H1 (cell line): ENCODE results near the gene PCSK1N. TPM values are rescaled to one million over a fixed set of nuclear protein-coding genes. Genes with fewer than 3 reads are reported as not detected.

Experiments used
- CTCF ChIA-PET: fragments of 300-600 bp; sonication (Branson Sonifier 250); formaldehyde crosslinking; loops from one replicate; lab custom pipeline; 2021; ENCODE audit not compliant: partially characterized antibody; lab: Charles Lee
- POLR2A ChIA-PET: fragments of 300-600 bp; sonication (Branson Sonifier 250); formaldehyde crosslinking; loops from one replicate; lab custom pipeline; 2021; ENCODE audit warnings: inconsistent platforms; ENCODE audit not compliant: partially characterized antibody; lab: Charles Lee
- DNase-seq, 2 experiments: peaks; one replicate each; pipeline versions ENCODE4 v3.0.0 to v3.0.0-alpha.2; 2010 to 2022; ENCODE audit warnings: low spot score in 2 of 2, low read depth in 1 of 2, mixed read lengths in 1 of 2
- FAIRE-seq: peaks from 2 replicates; lab custom pipeline; 2011; peaks lifted over from hg19 to GRCh38; lab: Jason Lieb, UNC
- H2AFZ ChIP-seq: 2 replicates; pipeline ENCODE4 v1.8.1; 2012; ENCODE audit warnings: low read length, inconsistent platforms
- H2AK5ac ChIP-seq: 2 replicates; pipeline ENCODE4 v1.6.1; 2013; ENCODE audit warnings: low read depth, low read length
- H2BK120ac ChIP-seq: replicated peaks from 2 replicates; pipeline ENCODE3; 2013; ENCODE audit warnings: low read depth, low read length, inconsistent platforms
- H2BK12ac ChIP-seq: 2 replicates; pipeline ENCODE4 v1.6.1; 2013; ENCODE audit warnings: low read depth, low read length
- H2BK15ac ChIP-seq: 2 replicates; pipeline ENCODE4 v1.6.1; 2013; ENCODE audit warnings: low read length
- H2BK20ac ChIP-seq: 2 replicates; pipeline ENCODE4 v1.6.1; 2013; ENCODE audit warnings: low read length
- H2BK5ac ChIP-seq: 2 replicates; pipeline ENCODE4 v1.6.1; 2013; ENCODE audit warnings: low read depth, low read length
- H3K14ac ChIP-seq: 2 replicates; pipeline ENCODE4 v1.6.1; 2013; ENCODE audit warnings: inconsistent platforms; ENCODE audit not compliant: insufficient read length
- H3K18ac ChIP-seq: 2 replicates; pipeline ENCODE4 v1.6.1; 2013; ENCODE audit warnings: low read length; ENCODE audit errors: extremely low read depth
- H3K23ac ChIP-seq: 2 replicates; pipeline ENCODE4 v1.6.1; 2013; ENCODE audit warnings: inconsistent platforms; ENCODE audit not compliant: insufficient read length
- H3K23me2 ChIP-seq: 2 replicates; pipeline ENCODE4 v1.6.1; 2013; ENCODE audit warnings: low read depth, low read length
- H3K27ac ChIP-seq: 2 replicates; pipeline ENCODE4 v1.6.1; 2011; ENCODE audit warnings: low read depth, low read length, inconsistent platforms
- H3K27me3 ChIP-seq, 4 experiments: replicated peaks in 1 of 4; 1 replicate in 1 of 4; 2 replicates in 3 of 4; pipeline versions ENCODE4 v1.6.1 to v1.8.1; 2011 to 2013; ENCODE audit warnings: low read length in 3 of 4, mild to moderate bottlenecking in 3 of 4, inconsistent platforms in 2 of 4, mixed read lengths in 2 of 4, moderate library complexity in 1 of 4; ENCODE audit not compliant: control insufficient read depth in 3 of 4, insufficient read depth in 3 of 4; ENCODE audit errors: extremely low read depth in 1 of 4
- H3K36me3 ChIP-seq, 4 experiments: 2 replicates each; pipeline versions ENCODE4 v1.6.1 to v1.8.1; 2011 to 2013; ENCODE audit warnings: mild to moderate bottlenecking in 4 of 4, low read length in 3 of 4, moderate library complexity in 2 of 4, control low read depth in 1 of 4, inconsistent platforms in 1 of 4; ENCODE audit not compliant: insufficient read depth in 4 of 4, control insufficient read depth in 2 of 4
- H3K4ac ChIP-seq: replicated peaks from 2 replicates; pipeline ENCODE3; 2013; ENCODE audit warnings: low read length, low read depth, mixed read lengths, inconsistent platforms; ENCODE audit not compliant: insufficient read length
- H3K4me1 ChIP-seq, 4 experiments: replicated peaks in 1 of 4; 1 replicate in 1 of 4; 2 replicates in 3 of 4; pipeline versions ENCODE4 v1.6.1 to v1.8.1; 2011 to 2013; ENCODE audit warnings: low read length in 3 of 4, inconsistent platforms in 2 of 4, mixed read lengths in 1 of 4; ENCODE audit not compliant: insufficient read depth in 4 of 4, control insufficient read depth in 3 of 4
- H3K4me2 ChIP-seq, 2 experiments: 2 replicates each; pipeline versions ENCODE4 v1.6.1 to v1.8.1; 2011 to 2013; ENCODE audit warnings: low read depth in 2 of 2, low read length in 2 of 2, control low read depth in 1 of 2, inconsistent platforms in 1 of 2, mild to moderate bottlenecking in 1 of 2; ENCODE audit not compliant: insufficient read depth in 1 of 2
- H3K4me3 ChIP-seq, 4 experiments: fragments of 200-600, 300-600 bp in 1 of 4; sonication (generic), shearing (Covaris generic), sonication (Bioruptor Twin) in 1 of 4; 2 replicates each; pipeline versions ENCODE4 v1.5.1 to v1.8.1; 2011 to 2016; ENCODE audit warnings: low read length in 4 of 4, low read depth in 3 of 4, control low read depth in 2 of 4, inconsistent platforms in 2 of 4, mild to moderate bottlenecking in 2 of 4, mixed read lengths in 1 of 4, moderate library complexity in 1 of 4; ENCODE audit not compliant: insufficient read depth in 2 of 4; ENCODE audit errors: extremely low read depth in 1 of 4
- H3K56ac ChIP-seq: replicated peaks from 2 replicates; pipeline ENCODE3; 2013; ENCODE audit warnings: low read depth, mild to moderate bottlenecking, mixed read lengths, low read length, inconsistent platforms; ENCODE audit not compliant: insufficient read length
- H3K79me1 ChIP-seq: 2 replicates; pipeline ENCODE4 v1.6.1; 2013; ENCODE audit warnings: low read depth, low read length, control low read depth
- H3K79me2 ChIP-seq, 2 experiments: 2 replicates each; pipeline versions ENCODE4 v1.6.1 to v1.8.1; 2012 to 2013; ENCODE audit warnings: low read length in 2 of 2, mild to moderate bottlenecking in 2 of 2, inconsistent platforms in 1 of 2; ENCODE audit not compliant: insufficient read depth in 2 of 2, control insufficient read depth in 1 of 2
- H3K9ac ChIP-seq, 4 experiments: replicated peaks in 1 of 4; 1 replicate in 1 of 4; 2 replicates in 3 of 4; pipeline versions ENCODE4 v1.6.1 to v1.8.1; 2011 to 2013; ENCODE audit warnings: low read depth in 3 of 4, low read length in 3 of 4, control low read depth in 2 of 4, mild to moderate bottlenecking in 2 of 4, moderate library complexity in 2 of 4, inconsistent platforms in 1 of 4; ENCODE audit errors: extremely low read depth in 1 of 4
- H3K9me3 ChIP-seq, 2 experiments: 2 replicates each; pipeline versions ENCODE4 v1.6.1 to v1.8.1; 2012 to 2013; ENCODE audit warnings: mild to moderate bottlenecking in 2 of 2, moderate library complexity in 2 of 2, control low read depth in 1 of 2, inconsistent platforms in 1 of 2, low read depth in 1 of 2, low read length in 1 of 2, mixed read lengths in 1 of 2; ENCODE audit not compliant: insufficient read depth in 2 of 2
- H4K20me1 ChIP-seq, 2 experiments: replicated peaks in 1 of 2; 2 replicates each; pipeline versions ENCODE3 to v1.8.1; 2011 to 2013; ENCODE audit warnings: inconsistent platforms in 2 of 2, low read length in 2 of 2, mild to moderate bottlenecking in 1 of 2; ENCODE audit not compliant: insufficient read depth in 2 of 2, control insufficient read depth in 1 of 2
- H4K5ac ChIP-seq: 2 replicates; pipeline ENCODE4 v1.6.1; 2013; ENCODE audit warnings: low read length, low read depth, mixed read lengths, inconsistent platforms; ENCODE audit not compliant: insufficient read length
- H4K8ac ChIP-seq: 2 replicates; pipeline ENCODE4 v1.8.0; 2013; ENCODE audit warnings: mild to moderate bottlenecking, moderate library complexity, low read length, inconsistent platforms; ENCODE audit not compliant: insufficient read depth; ENCODE audit errors: extremely low read depth
- H4K91ac ChIP-seq: replicated peaks from 2 replicates; pipeline ENCODE3; 2013; ENCODE audit warnings: low read length, mixed read lengths, inconsistent platforms; ENCODE audit not compliant: insufficient read length
- E2F6 ChIP-seq: IDR thresholded peaks from 2 replicates; pipeline ENCODE4 v1.6.1; 2012; ENCODE audit warnings: inconsistent platforms
- SP4 ChIP-seq: IDR thresholded peaks from 2 replicates; pipeline ENCODE4 v1.6.1; 2012; ENCODE audit warnings: low read length, inconsistent platforms
- TEAD4 ChIP-seq: IDR thresholded peaks from 2 replicates; pipeline ENCODE4 v1.6.1; 2012; ENCODE audit warnings: low read depth, low read length, inconsistent platforms, mixed read lengths
- YY1 ChIP-seq: IDR thresholded peaks from 2 replicates; pipeline ENCODE4 v1.6.1; 2011; ENCODE audit warnings: low read depth, mild to moderate bottlenecking, low read length
- WGBS, 2 experiments: shearing (Covaris generic) in 1 of 2; methylation state at CpG; one replicate each; pipeline versions ENCODE4 v1.1.6 to v1.1.7; 2013 to 2015; ENCODE audit warnings: low lambda C conversion rate in 2 of 2, mixed read lengths in 2 of 2, inconsistent platforms in 1 of 2, low coverage in 1 of 2, missing lambda C conversion rate in 1 of 2; ENCODE audit not compliant: insufficient replicate concordance in 2 of 2, insufficient coverage in 1 of 2, insufficient read length in 1 of 2; ENCODE audit errors: extremely low coverage in 1 of 2, missing lambda C conversion rate in 1 of 2; 5-methylcytosine and 5-hydroxymethylcytosine counted together
- polyA plus RNA-seq, 7 experiments: library from polyadenylated mRNA; depleted of rRNA in 3 of 7; stranded (reverse) in 5 of 7; unstranded in 2 of 7; fragments of >200 nt in 5 of 7; fragments of 200-250 nt in 2 of 7; gene quantifications; 1 replicate in 5 of 7; 2 replicates in 1 of 7; 4 replicates in 1 of 7; pipeline versions ENCODE4 v1.2.1 to v1.2.3, GENCODE V29; 2011 to 2013; ENCODE audit warnings: missing spikeins in 2 of 7, mixed read lengths in 2 of 7
- total RNA-seq: library from RNA; stranded (reverse); fragmentation: NEBNext Ultra II Directional; extraction: Animal tissue kit (Norgen Biotek cat#: 25700); gene quantifications from 2 replicates; pipeline ENCODE4 v1.2.1, GENCODE V29; 2021

Gene PCSK1N
- total and polyA plus RNA-seq, 2 of the 8 experiments (the other 6 are each of a cell fraction or from before 2014, with no cell fraction given) = 3.6 to 4.5 TPM

GRCh38 chrX:48785540-48786214 is 49.7 kb downstream of the PCSK1N start:
- TF ChIP-seq YY1 = no peak
- TF ChIP-seq E2F6 = 0 out of 2 replicates have a peak, but pooled peaks have one; percentile 30
- TF ChIP-seq TEAD4 = no peak
- no peak for TF ChIP-seq SP4
- Histone ChIP-seq H4K91ac (no peak overlapping the region), H3K4ac (no peak overlapping the region), H4K20me1 (no peaks in the 10 kb centered on the region), H3K79me1 (no peaks in the 10 kb centered on the region), H3K4me1 (no peaks in the 10 kb centered on the region), H2BK15ac (no peak overlapping the region), H4K5ac (no peak overlapping the region), H2AK5ac (no peak overlapping the region), H3K14ac (no peak overlapping the region), H3K36me3 (no peaks in the 10 kb centered on the region), H2BK120ac (no peak overlapping the region), H2BK12ac (no peak overlapping the region), H3K4me3 (no peak overlapping the region), H3K9ac (no peak overlapping the region), H3K23ac (no peak overlapping the region), H3K56ac (no peak overlapping the region), H2BK20ac (no peak overlapping the region), H3K79me2 (no peaks in the 10 kb centered on the region), H2BK5ac (no peak overlapping the region), H3K27ac (no peak overlapping the region), H3K18ac (no peak overlapping the region), H3K4me2 (no peak overlapping the region), H3K9me3 (no peaks in the 10 kb centered on the region), H4K8ac (no peak overlapping the region), H3K23me2 (no peaks in the 10 kb centered on the region), H3K27me3 (no peaks in the 10 kb centered on the region), H2AFZ (no peak overlapping the region)
- no peak for DNase-seq
- FAIRE-seq = no peak
- 84% methylated on average over 13 of the region's 16 CpGs; no CpG with 5 or more reads in 1 of the 2 experiments for WGBS, 2 experiments
- CTCF ChIA-PET = interaction anchor here (0.6 kb wide), 1 partner anchor 1054 kb away, joined by 3 read pairs; no protein-coding TSS in a partner anchor
- POLR2A ChIA-PET = no interaction called here
